Measurements from ENCODE around the gene CLCA4.

Gene CLCA4

GRCh38 chr1:86618358-86618757 is 71.5 kb downstream of the CLCA4 start:
- DNase-seq (ENCODE audit: low read depth in 2 of 2) = no peak

GRCh38 chr1:86619313-86619712 is 72.4 kb downstream of the CLCA4 start:
- no peak for DNase-seq (ENCODE audit: low read depth in 2 of 2)

- DNase-seq (ENCODE audit: low read depth in 2 of 2) = no peak
Measured at GRCh38 chr1:86621286-86621685, 74.4 kb downstream of the CLCA4 start.

Measured in stimulated activated CD8-positive, alpha-beta memory T cell treated with anti-CD3 and anti-CD28 coated beads, Interleukin-7, amount 100 ng/mL, for 4 hours (primary cell).